WTC11 (cell line): ENCODE results near the gene RBM19. TPM values are rescaled to one million over a fixed set of nuclear protein-coding genes. Genes with fewer than 3 reads are reported as not detected.

Experiments
- ATAC-seq: fragments of 200-7000 bp; cut with Tn5 transposase; 2 replicates; pipeline ENCODE4 v1.10.0; 2021; ENCODE audit warnings: mild to moderate bottlenecking, moderate library complexity
- CTCF ChIA-PET: fragments of 300-600 bp; sonication (Branson Sonifier 250); formaldehyde crosslinking; loops from one replicate; lab custom pipeline; 2021; ENCODE audit warnings: antibody characterized with exemption; lab: Charles Lee
- POLR2A ChIA-PET: fragments of 350-600 bp; sonication (Branson Sonifier 250); formaldehyde crosslinking; loops from one replicate; lab custom pipeline; 2021; ENCODE audit warnings: antibody characterized with exemption; lab: Charles Lee
- DNase-seq: peaks from one replicate; pipeline ENCODE4 v3.0.0; 2021; ENCODE audit warnings: low spot score
- H3K27ac Mint-ChIP-seq: 2 replicates; pipeline ENCODE4 v1.8.0; 2021; ENCODE audit warnings: mixed read lengths
- H3K27me3 Mint-ChIP-seq: 2 replicates; pipeline ENCODE4 v1.8.0; 2021; ENCODE audit warnings: low read depth, mild to moderate bottlenecking, moderate library complexity, mixed read lengths
- H3K36me3 Mint-ChIP-seq: 2 replicates; pipeline ENCODE4 v1.8.0; 2021; ENCODE audit warnings: mixed read lengths
- H3K4me1 Mint-ChIP-seq: 2 replicates; pipeline ENCODE4 v1.8.0; 2022; ENCODE audit warnings: mixed read lengths
- H3K4me3 Mint-ChIP-seq: 2 replicates; pipeline ENCODE4 v1.8.0; 2021; ENCODE audit warnings: mild to moderate bottlenecking, moderate library complexity, mixed read lengths
- H3K9me3 Mint-ChIP-seq: 2 replicates; pipeline ENCODE4 v1.8.0; 2021; ENCODE audit warnings: mixed read lengths
- ATF1 ChIP-seq: sonication (generic); formaldehyde crosslinking; IDR thresholded peaks from 2 replicates; pipeline ENCODE4 v1.8.1; 2023; ENCODE audit warnings: mild to moderate bottlenecking, moderate library complexity, missing genetic modification reagents
- CREM ChIP-seq: sonication (generic); formaldehyde crosslinking; IDR thresholded peaks from 2 replicates; pipeline ENCODE4 v1.8.1; 2022; ENCODE audit warnings: mild to moderate bottlenecking, missing genetic modification reagents, moderate library complexity
- ETV6 ChIP-seq: sonication (generic); formaldehyde crosslinking; IDR thresholded peaks from 2 replicates; pipeline ENCODE4 v1.8.1; 2022; ENCODE audit warnings: mild to moderate bottlenecking, missing genetic modification reagents
- FOXK1 ChIP-seq: sonication (generic); formaldehyde crosslinking; IDR thresholded peaks from 2 replicates; pipeline ENCODE4 v1.8.0; 2022; ENCODE audit warnings: mild to moderate bottlenecking, moderate library complexity, missing genetic modification reagents
- FOXP1 ChIP-seq: sonication (generic); formaldehyde crosslinking; IDR thresholded peaks from 2 replicates; pipeline ENCODE4 v1.8.0; 2022; ENCODE audit warnings: missing genetic modification reagents, mild to moderate bottlenecking, moderate library complexity, borderline replicate concordance
- FOXP4 ChIP-seq: sonication (generic); formaldehyde crosslinking; IDR thresholded peaks from 2 replicates; pipeline ENCODE4 v1.8.0; 2022; ENCODE audit warnings: mild to moderate bottlenecking, missing genetic modification reagents
- JAZF1 ChIP-seq: fragments of 250-450 bp; sonication (Bioruptor Pico); IDR thresholded peaks from 2 replicates; pipeline ENCODE4 v1.9.0; 2021; ENCODE audit warnings: moderate library complexity, mild to moderate bottlenecking, inconsistent platforms
- MAX ChIP-seq: sonication (generic); formaldehyde crosslinking; IDR thresholded peaks from 2 replicates; pipeline ENCODE4 v1.8.0; 2022; ENCODE audit warnings: mild to moderate bottlenecking, missing genetic modification reagents
- MXD4 ChIP-seq: fragments of 250-450 bp; sonication (Bioruptor Pico); IDR thresholded peaks from 2 replicates; pipeline ENCODE4 v1.8.0; 2021; ENCODE audit warnings: mild to moderate bottlenecking, moderate library complexity, borderline replicate concordance
- NFATC4 ChIP-seq: fragments of 250-450 bp; sonication (Bioruptor Pico); IDR thresholded peaks from 2 replicates; pipeline ENCODE4 v1.9.0; 2021; ENCODE audit warnings: mild to moderate bottlenecking
- NR1H2 ChIP-seq: sonication (generic); formaldehyde crosslinking; IDR thresholded peaks from 2 replicates; pipeline ENCODE4 v1.9.0; 2021; ENCODE audit warnings: mild to moderate bottlenecking, moderate library complexity, missing genetic modification reagents
- NR2C2 ChIP-seq: sonication (generic); formaldehyde crosslinking; IDR thresholded peaks from 2 replicates; pipeline ENCODE4 v1.8.0; 2022; ENCODE audit warnings: mild to moderate bottlenecking, missing genetic modification reagents
- OVOL2 ChIP-seq: fragments of 250-450 bp; sonication (Bioruptor Pico); IDR thresholded peaks from 2 replicates; pipeline ENCODE4 v1.9.0; 2021; ENCODE audit warnings: mild to moderate bottlenecking, borderline replicate concordance
- SMAD3 ChIP-seq: sonication (generic); formaldehyde crosslinking; IDR thresholded peaks from 2 replicates; pipeline ENCODE4 v1.8.0; 2022; ENCODE audit warnings: missing genetic modification reagents, mild to moderate bottlenecking, borderline replicate concordance
- SMAD4 ChIP-seq: sonication (generic); formaldehyde crosslinking; IDR thresholded peaks from 2 replicates; pipeline ENCODE4 v1.8.0; 2022; ENCODE audit warnings: mild to moderate bottlenecking, missing genetic modification reagents
- SOX15 ChIP-seq: fragments of 250-450 bp; sonication (Bioruptor Pico); IDR thresholded peaks from 2 replicates; pipeline ENCODE4 v1.9.0; 2021; ENCODE audit warnings: mild to moderate bottlenecking
- STAT6 ChIP-seq: sonication (generic); formaldehyde crosslinking; conservative IDR thresholded peaks from 2 replicates; pipeline ENCODE4 v1.8.1; 2023; ENCODE audit warnings: mild to moderate bottlenecking, low read depth, missing genetic modification reagents, moderate library complexity
- TP53 ChIP-seq: sonication (generic); formaldehyde crosslinking; IDR thresholded peaks from 2 replicates; pipeline ENCODE4 v1.8.1; 2023; ENCODE audit warnings: mild to moderate bottlenecking, missing genetic modification reagents
- ZBTB21 ChIP-seq: sonication (generic); formaldehyde crosslinking; IDR thresholded peaks from 2 replicates; pipeline ENCODE4 v1.8.1; 2023; ENCODE audit warnings: mild to moderate bottlenecking, missing genetic modification reagents, borderline replicate concordance
- ZNF219 ChIP-seq: sonication (generic); formaldehyde crosslinking; IDR thresholded peaks from 2 replicates; pipeline ENCODE4 v1.8.0; 2023; ENCODE audit warnings: missing genetic modification reagents, mild to moderate bottlenecking, borderline replicate concordance
- ZNF423 ChIP-seq: fragments of 250-450 bp; sonication (Bioruptor Pico); IDR thresholded peaks from 2 replicates; pipeline ENCODE4 v2.1.2; 2022; ENCODE audit warnings: mild to moderate bottlenecking, moderate library complexity
- ZNF532 ChIP-seq: fragments of 250-450 bp; sonication (Bioruptor Pico); IDR thresholded peaks from 2 replicates; pipeline ENCODE4 v1.9.0; 2021; ENCODE audit warnings: mild to moderate bottlenecking, borderline replicate concordance
- total RNA-seq: library from RNA; stranded (reverse); gene quantifications from 3 replicates; pipeline ENCODE4 v1.2.3, GENCODE V29; 2021

RBM19 gene
- total RNA-seq, 1 experiment from 2014 or later: 60.1 TPM

- no peak for TF ChIP-seq NFATC4 (CRISPR knock-in tag)
- no peak for TF ChIP-seq FOXP1
- TF ChIP-seq NR2C2 (CRISPR knock-in tag): no peak
- TF ChIP-seq JAZF1 (CRISPR knock-in tag): no peak
- TF ChIP-seq STAT6: no peak
- no peak for TF ChIP-seq ZBTB21 (CRISPR knock-in tag)
Measured at GRCh38 chr12:113988064-113988451, 21.9 kb upstream of the RBM19 start (continued).

- Mint-ChIP-seq H3K4me3 (no peak overlapping the region), H3K4me1 (no peaks in the 10 kb centered on the region), H3K9me3 (no peaks in the 10 kb centered on the region), H3K36me3 (no peaks in the 10 kb centered on the region), H3K27me3 (peaks cover 12% of the 10 kb centered on the region), H3K27ac (no peak overlapping the region)
- ATAC-seq (no peak), DNase-seq (no peak)
- CTCF ChIA-PET: interaction anchor here (1.0 kb wide), 1 partner anchor 145 kb away, joined by 3 read pairs; no protein-coding TSS in a partner anchor
- POLR2A ChIA-PET: no interaction called here
- TF ChIP-seq FOXP4 (CRISPR knock-in tag) (no peak), JAZF1 (CRISPR knock-in tag) (no peak), OVOL2 (CRISPR knock-in tag) (no peak), NR1H2 (CRISPR knock-in tag) (no peak), SMAD4 (CRISPR knock-in tag) (no peak), SOX15 (no peak), SMAD3 (no peak), TP53 (CRISPR knock-in tag) (no peak), CREM (CRISPR knock-in tag) (no peak)
Measured at GRCh38 chr12:113987261-113988063, 21.3 kb upstream of the RBM19 start.

GRCh38 chr12:113984464-113984863 lies 18.3 kb upstream of the RBM19 start:
- ATAC-seq: no peak
- Mint-ChIP-seq H3K4me3 (no peak overlapping the region), H3K27me3 (peaks cover 13% of the 10 kb centered on the region), H3K36me3 (no peaks in the 10 kb centered on the region), H3K27ac (no peak overlapping the region), H3K4me1 (no peaks in the 10 kb centered on the region; the same call in 1 of the 2 replicates), H3K9me3 (no peaks in the 10 kb centered on the region)
- ChIA-PET CTCF (interaction anchor here (2.6 kb wide), 1 partner anchor 12 kb away, joined by 9 read pairs; no protein-coding TSS in a partner anchor), POLR2A (no interaction called here)
- no peak for DNase-seq
- TF ChIP-seq ZNF219 (CRISPR knock-in tag): no peak
- TF ChIP-seq FOXP4 (CRISPR knock-in tag): no peak
- TF ChIP-seq FOXK1 (CRISPR knock-in tag): no peak
- no peak for TF ChIP-seq MXD4 (CRISPR knock-in tag)
- TF ChIP-seq OVOL2 (CRISPR knock-in tag): no peak
- no peak for TF ChIP-seq ATF1
- no peak for TF ChIP-seq SMAD4 (CRISPR knock-in tag)
- TF ChIP-seq ZNF423 (CRISPR knock-in tag): no peak
- no peak for TF ChIP-seq MAX (CRISPR knock-in tag)
- TF ChIP-seq ZBTB21 (CRISPR knock-in tag): no peak
- no peak for TF ChIP-seq FOXP1
- no peak for TF ChIP-seq ETV6 (CRISPR knock-in tag)
- no peak for TF ChIP-seq ZNF532
